HG02970 (cell line): Measurements from ENCODE around the gene KCNQ5.

Experiments used
- ATAC-seq: cut with Tn5 transposase; IDR thresholded peaks from one replicate; pipeline ENCODE4 v1.9.1; 2021; ENCODE audit warnings: mild to moderate bottlenecking, moderate library complexity, moderate number of reproducible peaks; ENCODE audit not compliant: unreplicated experiment, low FRiP score

KCNQ5 gene

DNA sequence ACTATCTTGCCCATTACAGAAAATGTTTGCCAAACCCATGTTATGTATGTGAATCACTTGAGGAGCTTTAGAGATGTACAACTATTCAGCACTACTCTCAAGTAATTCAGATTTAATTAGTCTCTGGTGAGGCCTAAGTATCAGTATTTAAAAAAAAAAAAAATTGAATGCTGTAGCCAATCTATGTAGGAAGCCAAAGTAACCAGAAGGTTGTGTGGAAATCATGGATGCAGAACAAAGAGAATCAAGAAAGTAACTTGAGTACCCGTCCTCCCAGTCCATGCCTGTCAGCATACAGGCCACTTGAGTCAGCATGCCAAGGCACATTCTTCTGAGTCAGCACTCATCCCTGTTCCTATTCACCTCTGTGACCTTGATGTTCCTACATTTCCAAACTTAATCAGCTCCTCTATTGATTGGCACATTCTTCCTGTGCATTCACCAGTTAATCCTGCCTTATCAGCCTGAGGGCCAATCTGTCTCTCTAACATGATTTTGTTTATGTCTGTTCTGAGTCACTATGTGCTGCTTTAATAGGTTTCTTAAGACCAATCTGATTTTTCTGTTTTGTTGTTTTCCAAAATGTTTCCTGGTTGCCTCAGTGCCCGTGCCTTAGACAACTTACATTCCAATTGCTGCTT is 165.6 kb downstream of the KCNQ5 start:
- no peak for ATAC-seq

DNA sequence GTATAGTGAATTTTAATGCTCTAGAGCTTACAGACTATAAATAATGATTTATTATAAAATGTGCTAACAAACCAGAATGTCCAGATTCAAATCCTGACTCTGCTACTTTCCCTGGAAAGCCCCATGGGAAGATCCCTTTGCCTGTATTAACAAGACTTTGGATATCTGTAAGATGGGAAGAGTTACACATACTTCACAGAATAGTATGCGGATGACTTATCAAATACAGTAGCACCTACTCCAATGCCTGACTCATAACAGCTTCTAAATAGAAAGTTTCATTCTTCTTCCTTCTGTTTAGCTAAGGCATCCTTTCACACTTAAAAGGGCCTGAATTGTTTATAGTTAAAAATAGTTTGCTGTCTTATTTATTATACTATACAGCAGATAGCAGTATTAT is 166.3 kb downstream of the KCNQ5 start:
- ATAC-seq = no peak

DNA sequence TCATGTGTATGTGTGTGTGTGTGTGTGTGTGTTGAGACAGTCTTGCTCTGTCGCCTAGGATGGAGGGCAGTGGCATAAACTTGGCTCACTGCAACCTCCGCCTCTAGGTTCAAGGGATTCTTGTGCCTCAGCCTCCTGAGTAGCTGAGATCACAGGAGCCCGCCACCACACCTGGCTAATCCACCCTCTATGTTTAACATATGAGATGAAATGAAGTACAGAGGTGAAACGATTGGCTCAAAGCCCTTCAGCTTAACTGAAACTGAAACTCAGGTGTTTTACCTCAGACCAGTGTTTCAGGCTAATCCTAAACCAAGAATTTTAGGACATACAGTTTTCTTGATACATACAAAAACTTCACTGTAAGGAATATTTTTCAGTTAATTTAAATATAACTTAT is 167.3 kb downstream of the KCNQ5 start:
- no peak for ATAC-seq

DNA sequence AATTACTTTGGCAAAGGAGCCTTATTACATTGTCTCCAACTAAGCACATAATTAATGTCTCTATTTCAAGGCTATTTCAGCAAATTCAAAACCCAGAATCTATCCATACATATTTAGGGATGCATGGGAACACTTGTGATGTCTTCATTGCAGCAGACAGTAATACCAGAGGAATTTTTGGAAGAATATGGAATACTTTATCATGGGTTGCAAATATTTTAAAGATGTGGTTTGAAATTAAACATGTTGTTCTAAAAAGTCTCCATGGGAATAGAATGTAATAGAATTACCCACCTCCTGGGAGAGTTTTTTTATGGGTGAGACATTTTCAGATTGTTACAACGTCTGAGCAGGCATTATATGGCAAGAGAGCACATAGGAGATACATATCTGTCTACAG is 170.8 kb downstream of the KCNQ5 start:
- ATAC-seq = no peak

DNA sequence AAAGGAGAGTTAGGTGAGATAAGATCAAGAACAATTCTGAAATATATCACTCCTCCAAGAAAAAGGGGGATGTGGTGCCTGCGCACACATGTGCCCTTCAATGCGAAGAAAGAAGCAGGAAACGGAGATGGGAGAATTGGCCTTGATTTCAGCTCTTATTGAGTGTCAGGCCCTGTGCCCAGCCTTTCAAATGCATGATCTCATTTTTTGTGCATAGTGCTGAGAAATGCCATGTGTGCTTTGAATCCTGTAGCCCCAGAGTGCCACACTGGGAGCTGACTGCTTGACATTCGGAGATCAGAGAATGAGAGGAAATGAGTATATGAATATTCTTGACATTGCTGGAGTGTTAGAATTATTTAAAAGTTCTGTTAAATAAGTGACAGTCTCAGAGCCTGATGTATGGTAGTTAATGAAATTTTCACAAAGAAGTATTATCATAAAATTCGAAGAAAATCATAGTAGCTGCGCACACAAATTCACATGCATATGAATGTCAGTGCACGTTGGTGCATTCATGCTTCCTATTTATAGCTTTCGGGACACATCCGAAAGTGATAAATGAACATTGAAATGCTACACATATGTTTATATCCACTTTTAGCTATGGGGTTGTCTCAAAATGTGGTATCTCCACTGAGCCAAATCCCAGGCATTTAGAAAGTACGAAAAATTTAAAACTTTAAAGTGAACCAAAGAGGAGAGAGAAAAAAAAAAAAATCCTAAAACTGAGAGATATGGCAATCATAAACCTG is 172.0 kb downstream of the KCNQ5 start:
- ATAC-seq = no peak

DNA sequence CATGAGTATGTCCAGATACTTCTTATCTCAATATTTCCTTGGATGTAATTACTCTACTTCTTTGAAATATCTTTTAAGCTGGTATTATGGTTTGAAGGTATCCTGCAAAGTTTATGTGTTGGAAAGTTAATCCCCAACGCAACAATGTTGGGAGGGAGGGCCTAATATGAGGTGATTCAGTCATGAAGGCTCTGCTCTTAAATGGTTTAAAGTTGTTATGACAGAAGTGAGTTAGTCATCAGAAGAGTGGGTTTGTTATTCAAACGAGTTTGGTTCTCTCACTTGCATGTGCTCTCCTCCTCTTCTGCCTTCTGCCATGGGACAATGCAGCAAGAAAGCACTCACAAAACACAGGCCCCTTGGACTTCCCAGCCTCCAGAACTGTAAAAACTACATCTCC is 176.3 kb downstream of the KCNQ5 start:
- ATAC-seq = no peak

DNA sequence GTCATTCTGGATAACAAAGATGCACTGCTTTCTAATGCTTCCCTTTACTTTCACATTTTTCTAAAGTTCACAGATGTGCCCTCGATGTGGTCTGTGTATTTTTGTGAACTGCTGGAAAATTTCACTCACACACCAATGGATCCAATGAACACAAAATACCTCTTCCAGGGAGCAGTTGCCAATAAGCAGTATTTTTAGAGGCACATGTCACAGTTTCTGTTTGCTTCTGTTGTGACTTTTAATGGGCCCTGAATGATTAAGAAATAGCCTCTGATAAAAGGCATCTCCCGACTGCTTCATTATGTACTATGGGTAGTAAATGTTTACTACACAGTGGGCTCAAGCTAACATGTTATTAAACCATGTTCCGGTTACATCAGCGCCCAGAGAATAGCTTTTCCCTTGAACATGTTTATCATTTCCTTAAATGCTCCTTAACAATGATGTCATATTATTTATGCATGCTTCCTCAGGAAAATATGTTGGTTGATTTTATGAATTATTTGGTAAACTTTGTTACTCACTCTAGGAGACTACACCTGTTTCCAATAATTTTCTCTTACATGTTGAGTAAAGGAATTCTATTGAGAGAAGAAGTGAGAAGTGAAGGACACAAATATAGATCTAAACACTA is 188.0 kb downstream of the KCNQ5 start:
- ATAC-seq = no peak

DNA sequence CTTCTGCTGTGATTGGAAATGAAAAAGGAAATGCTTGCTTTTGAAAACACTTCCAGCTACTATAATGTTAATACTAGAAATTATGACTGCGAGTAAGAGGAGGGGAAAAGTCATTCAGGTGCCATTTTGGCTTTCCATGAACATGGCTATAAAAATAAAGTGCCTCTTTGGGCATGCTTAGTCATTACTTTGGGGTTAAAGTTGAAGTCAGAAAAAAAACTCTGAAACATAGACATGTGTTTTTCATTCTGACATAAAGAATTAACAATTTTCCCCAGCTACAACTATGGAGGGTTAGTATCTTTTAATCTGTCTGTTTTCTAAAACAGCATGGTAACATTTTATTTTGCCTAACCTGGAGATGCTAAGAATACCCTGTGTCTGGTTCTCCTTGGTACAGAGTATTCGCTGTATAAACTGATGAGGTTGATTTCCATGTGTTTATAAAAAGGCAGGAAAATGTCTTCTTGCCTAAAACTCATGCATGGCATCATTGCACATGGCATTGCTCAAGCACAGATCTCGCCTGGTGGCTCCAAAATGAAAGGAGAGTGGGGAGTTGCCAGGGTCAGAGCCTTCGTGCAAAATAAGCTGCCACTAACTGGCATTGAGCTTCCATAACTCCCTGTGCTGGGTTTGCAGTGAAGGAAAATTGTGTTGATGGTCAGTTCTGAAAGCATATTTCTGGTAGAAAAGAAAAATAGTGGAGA is 188.9 kb downstream of the KCNQ5 start:
- no peak for ATAC-seq

DNA sequence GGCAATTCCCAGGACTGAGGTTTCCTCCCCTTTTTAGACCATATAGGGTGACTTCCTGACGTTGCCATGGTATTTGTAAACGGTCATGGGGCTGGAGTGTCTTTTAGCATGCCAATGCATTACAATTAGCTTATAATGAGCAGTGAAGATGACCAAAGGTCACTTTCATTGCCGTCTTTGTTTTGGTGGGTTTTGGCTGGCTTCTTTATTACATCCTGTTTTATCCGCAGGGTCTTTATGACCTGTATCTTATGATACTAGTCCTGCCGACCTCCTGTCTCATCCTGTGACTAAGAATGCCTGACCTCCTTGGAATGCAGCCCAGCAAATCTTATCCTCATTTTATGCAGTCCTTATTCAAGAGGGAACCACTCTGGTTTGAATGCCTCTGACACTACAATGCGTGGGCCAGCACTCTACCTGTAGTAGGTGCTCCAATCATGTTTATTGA is 190.1 kb downstream of the KCNQ5 start:
- no peak for ATAC-seq

DNA sequence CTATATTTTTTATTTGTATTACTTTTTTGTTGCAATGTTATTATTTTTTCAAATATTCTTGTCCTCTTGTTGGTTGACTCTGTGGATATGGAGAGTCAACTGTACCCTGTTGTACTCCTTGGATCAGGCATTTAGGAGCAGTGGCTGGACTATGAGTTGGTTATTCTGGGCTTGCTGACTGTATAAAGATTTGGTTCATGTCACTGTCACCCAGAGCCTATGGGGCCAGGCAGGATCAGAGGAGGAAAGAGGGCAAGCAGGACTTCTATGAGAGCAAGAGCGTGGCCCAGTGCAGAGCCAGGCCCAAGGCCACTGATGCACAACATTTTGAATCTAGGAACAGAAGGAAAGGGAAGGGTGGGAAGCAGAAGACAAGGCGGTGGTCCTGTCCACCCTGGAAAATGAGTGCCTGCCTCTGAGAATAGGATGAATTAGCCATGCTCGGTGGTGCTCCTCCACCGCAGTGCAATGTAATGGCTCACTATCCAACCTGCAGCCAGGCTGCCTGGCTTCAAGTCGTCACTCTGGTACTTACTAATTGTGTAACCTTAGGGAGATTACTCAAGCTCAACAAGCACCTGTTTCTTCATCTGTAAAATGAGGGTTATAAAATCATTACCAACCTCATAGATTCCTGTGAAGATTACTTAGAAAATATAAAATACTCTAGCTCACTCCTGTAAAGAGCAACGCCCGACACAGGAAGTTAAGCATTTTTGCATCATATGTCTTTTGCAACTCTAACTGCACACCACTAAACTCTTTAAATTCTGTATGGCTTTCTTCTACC is 192.1 kb downstream of the KCNQ5 start:
- ATAC-seq = no peak

DNA sequence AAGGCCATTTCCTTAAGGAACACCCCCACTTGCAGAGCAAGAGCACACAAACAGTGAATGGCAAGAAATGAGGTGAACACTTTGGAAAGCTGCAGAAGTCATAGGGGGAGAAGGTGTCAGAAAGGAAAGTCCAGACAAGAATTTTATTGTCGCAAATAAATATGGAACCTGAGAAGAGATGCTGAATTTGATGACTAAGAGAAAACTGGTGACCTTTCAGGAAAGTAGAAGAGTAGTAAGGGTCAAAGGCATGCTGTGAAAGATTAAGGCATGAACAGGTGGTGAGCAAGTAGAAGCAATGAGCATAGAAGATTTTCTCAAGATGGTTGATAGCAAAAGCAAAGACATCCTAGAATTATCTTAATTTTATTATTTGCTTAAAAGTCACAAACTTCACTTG is 194.2 kb downstream of the KCNQ5 start:
- ATAC-seq = no peak

DNA sequence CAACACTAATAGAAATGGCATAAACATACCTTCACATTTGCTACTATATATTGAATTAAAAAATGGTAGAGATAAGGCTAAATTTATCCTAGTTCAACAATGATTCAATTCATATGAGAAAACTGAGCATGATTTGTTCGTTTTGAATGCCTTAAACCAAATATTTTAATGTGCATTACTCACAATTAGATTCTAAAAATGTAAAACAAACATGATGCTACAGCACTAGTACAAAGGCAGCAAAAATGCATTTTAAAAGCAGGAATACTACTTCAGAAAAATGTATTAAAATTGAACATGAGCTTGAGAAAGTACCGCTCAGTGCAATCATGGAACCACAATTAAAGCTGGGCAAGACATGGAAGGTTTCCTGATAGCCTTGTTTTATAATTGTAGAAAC is 195.3 kb downstream of the KCNQ5 start:
- ATAC-seq = no peak

DNA sequence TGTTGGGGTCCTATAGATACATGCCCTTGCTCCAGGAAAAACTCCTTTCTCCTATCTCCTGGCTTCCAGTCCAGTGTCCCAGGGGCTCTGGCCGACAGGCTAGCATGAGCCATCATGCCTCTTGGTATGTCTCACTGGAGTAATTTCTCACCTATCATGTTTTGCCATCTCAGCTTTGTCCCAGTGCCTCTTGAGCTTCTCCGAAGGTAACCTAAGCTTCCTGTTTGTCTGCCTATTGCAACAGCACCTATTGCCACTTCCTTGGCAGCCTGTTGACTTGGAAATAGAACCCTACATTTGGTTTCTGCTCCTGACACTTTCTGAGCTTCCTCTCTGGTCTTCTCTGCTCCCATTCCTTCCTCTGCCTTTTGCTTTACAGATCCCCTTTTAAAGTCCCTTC is 197.7 kb downstream of the KCNQ5 start:
- no peak for ATAC-seq

DNA sequence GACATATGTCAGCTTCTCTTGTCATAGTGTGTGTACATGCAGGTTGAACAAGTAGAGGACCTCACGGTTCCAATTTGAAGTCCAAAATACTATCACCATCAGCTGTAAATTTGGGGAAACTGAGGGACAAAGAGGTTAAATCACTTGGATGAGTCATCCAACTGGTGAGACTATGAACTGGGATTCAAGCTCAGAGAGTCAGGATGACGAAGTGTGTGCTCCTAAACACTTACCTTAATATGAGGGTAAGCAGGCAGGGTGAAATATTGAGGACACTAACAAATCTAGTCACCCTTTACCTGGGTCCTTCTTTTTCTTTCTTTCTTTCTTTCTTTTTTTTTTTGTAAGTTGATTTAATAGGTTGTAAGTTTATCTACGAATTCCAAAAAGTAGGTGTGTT is 198.3 kb downstream of the KCNQ5 start:
- no peak for ATAC-seq

DNA sequence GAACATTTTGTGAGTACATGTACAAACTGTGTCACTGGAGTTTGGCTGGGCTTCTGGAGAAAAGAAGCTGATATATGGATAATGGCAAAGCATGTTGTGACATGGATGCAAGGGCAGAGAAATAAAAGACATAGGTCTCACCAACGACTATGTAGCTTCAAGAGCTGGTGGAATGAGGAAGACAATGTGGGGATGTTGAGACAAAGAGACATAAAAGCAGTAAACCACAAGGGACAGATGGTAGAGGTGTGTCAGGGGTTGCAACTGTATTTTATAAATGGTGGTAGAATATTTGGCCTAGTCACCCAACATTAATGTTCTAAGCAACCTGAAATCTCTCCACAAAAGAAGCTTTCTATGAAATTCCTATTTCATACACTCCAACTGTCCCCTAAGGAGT is 199.0 kb downstream of the KCNQ5 start:
- no peak for ATAC-seq

DNA sequence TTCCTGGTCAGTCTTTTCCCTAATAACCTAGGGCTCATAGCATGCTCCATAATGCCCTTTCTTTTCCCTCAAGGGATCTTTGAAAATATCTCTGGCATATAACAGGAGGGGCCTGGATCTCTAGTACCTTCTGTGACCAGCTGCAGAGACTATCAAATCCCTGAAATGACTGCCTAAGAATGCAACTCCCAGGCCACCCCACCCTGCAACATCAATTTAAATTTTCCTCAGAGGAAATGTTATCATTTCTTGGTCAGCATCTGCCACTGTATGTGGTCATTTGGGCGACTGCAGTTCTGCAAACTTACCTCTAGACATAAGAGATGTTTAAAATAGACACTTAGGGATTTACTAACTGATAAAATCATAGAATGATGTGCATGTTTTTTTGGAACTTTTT is 200.2 kb downstream of the KCNQ5 start:
- no peak for ATAC-seq

DNA sequence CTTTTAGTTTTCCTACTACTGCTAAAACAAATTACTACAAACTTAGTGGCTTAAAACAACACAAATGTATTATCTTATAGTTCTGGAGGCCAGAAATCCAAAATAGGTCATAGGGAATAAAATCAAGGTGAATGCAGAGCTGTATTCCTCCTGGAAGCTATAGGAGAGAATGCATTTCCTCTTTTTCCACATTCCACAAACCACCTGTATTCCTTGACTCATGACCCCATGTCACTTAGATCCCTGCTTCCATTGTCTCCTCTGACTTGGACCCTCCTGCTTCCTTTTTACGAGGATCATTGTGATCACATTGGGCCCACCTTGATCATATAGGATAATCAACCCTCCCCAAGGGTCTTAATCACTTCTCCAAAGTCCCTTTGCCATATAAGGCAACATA is 200.8 kb downstream of the KCNQ5 start:
- ATAC-seq = no peak

DNA sequence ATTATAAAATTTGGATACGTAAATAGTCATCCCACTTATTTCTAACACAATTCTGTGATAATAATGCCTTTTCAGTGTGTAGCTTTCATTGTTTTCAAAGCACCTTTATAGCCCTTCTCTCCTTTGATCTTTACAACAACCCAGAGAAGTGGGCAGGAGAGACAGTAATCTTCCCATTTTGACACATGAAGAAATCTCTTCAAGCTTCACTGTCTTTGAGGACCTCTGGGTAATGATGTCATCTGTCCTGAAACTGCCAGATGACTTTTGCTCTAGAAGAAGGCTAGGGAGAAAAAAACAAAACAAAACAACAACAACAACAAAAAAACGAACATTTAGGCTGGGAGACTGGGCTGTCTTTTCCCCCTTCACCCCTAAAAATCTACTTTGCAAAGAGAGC is 203.0 kb downstream of the KCNQ5 start:
- ATAC-seq = no peak

DNA sequence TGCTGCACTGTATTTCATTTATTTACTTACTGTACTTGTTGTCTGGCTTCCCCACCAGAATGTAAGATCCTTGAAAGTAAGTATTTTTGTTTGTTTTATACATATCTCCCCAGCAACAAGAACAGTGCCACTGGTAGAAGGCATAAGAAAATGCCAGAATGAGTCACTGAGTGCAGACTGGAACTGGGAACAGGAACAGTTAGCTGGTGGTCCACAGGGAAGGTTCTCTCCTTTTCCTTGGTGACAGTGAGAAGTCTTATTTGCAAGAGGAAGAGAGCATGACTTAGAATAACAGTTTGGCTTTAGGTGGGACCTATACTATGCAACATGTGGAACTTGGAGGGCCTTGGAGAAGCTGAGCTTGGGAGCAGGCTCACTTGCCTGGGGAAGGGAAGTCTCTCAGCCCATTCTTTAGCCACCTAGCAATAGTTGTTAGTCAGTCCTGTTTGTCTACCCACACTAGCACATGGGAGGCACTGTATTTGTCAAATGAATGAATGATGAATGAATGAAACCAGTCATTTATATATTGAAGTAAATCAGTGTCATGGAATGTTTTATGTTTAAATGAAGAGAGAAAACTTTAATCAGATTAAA is 203.5 kb downstream of the KCNQ5 start:
- no peak for ATAC-seq

DNA sequence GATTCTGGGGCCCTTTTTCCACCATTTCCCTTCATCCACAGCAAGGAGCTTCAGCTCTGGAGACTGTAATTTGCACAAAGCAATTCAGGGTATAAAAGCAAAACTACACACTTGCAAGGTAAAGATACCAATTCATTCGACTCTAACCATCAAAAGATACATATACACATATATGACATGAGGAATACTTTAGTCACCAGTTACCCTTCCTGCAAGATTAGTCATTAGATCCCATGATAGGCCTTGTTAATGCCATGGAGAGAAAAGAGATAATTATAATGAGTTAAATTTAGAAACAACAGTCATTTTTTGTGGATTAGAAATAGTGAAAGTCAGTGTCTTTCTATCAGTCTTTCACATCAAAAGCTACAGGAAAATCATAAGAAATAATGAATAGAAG is 204.2 kb downstream of the KCNQ5 start:
- no peak for ATAC-seq
